Testis (tissue), 3 donors: ENCODE measurements around the gene PIGM. TPM values are rescaled to one million over a fixed set of nuclear protein-coding genes. Genes with fewer than 3 reads are reported as not detected.

Experiments
- DNase-seq: peaks from one replicate; pipeline ENCODE4 v3.0.0-alpha.2; 2019
- H3K27ac ChIP-seq, 2 donors: fragments of 200-600 bp; sonication (generic); one replicate each; pipeline ENCODE4 v1.5.1; 2019
- H3K27me3 ChIP-seq: fragments of 200-600 bp; sonication (generic); one replicate; pipeline ENCODE4 v1.5.1; 2019
- H3K36me3 ChIP-seq: fragments of 200-600 bp; sonication (generic); one replicate; pipeline ENCODE4 v1.5.1; 2017; ENCODE audit warnings: low read depth; ENCODE audit errors: missing control alignments
- H3K4me1 ChIP-seq: fragments of 200-600 bp; sonication (generic); one replicate; pipeline ENCODE4 v1.5.1; 2019
- H3K4me3 ChIP-seq, 2 donors: fragments of 200-600 bp; sonication (generic); one replicate each; pipeline ENCODE4 v1.5.1; 2017 to 2019
- H3K9me3 ChIP-seq: fragments of 200-600 bp; sonication (generic); one replicate; pipeline ENCODE4 v1.5.1; 2017
- CTCF ChIP-seq, 3 experiments: fragments of 450-650 bp in 2 of 3; fragments of 200-600 bp in 1 of 3; sonication (generic) in 1 of 3; IDR thresholded peaks; one replicate each; pipeline ENCODE4 v1.5.1; 2016 to 2019; ENCODE audit warnings: antibody characterized with exemption in 3 of 3, mild to moderate bottlenecking in 2 of 3, moderate library complexity in 1 of 3
- POLR2A ChIP-seq: fragments of 450-650 bp; IDR thresholded peaks from one replicate; pipeline ENCODE4 v1.6.1; 2017; ENCODE audit warnings: antibody characterized with exemption, mild to moderate bottlenecking, moderate library complexity
- WGBS, 2 donors: methylation state at CpG; one replicate each; pipeline ENCODE4 v1.1.5; 2018; 5-methylcytosine and 5-hydroxymethylcytosine counted together
- intact Hi-C: fragments of 100-400 bp; cut with DNase I; formaldehyde crosslinking; loops from one replicate; pipeline ENCODE4 v1.15.1; 2023; ENCODE audit warnings: low total_unique reads
- polyA plus RNA-seq: library from polyadenylated mRNA; stranded (reverse); fragments of 350-450 nt; fragmentation: Illumina TruSeq; extraction: RNeasy Lipid Tissue Mini Kit (QIAGEN cat#74804); gene quantifications from one replicate; pipeline ENCODE4 v1.2.3, GENCODE V29; 2014; ENCODE audit warnings: low read depth, low replicate concordance; ENCODE audit not compliant: insufficient read depth
- total RNA-seq, 2 donors: library from RNA; depleted of rRNA; stranded (reverse); fragments of >200 nt; gene quantifications; one replicate each; pipeline ENCODE4 v1.2.3, GENCODE V29; 2016

The PIGM gene
- total and polyA plus RNA-seq, 3 donors from 2014 or later: 5.1 to 9.1 (median 6.5) TPM

DNA sequence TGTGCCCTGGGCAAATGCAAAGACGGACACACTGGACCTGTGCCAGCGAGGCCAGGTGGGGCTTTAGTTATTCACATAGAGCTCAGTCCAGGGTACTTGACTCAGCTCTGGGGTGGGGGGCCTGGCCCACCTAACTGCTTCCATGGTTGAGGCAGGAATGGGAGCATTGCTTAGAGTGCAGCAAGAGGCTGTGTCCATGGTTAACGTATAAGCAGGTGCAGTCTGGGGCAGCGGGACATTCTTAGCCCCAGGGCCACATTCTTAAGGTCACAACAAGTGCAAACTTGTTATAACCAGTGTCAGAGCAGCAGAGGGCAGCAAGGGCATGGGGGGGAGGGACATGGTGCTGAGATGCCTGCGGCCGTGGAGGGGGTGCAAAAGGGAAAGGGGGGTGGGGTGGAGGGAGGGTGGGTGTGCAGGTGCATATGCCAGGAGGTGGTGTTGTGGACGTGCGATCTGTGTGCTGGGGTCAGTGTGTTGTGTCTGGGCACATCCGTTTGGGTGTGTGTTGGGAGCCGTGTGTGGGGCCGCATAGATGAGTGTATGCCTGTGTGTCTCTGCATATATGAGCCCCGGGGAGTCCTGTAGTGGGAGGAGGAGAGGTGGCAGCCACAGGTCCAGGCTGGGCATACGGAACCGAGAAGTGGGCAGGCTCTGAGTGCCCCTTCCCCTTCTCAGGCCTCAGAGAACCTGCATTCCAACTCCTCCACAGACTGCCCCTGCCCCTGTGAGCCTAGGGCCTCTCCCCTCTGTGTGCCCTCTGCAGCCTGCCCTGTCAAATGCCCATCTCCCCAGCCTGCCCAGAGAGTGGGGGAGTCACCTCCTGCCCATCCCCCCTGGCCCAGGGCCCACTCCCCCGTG lies 29.8 kb upstream of the PIGM start:
- Histone ChIP-seq H3K36me3 (no peaks in the 10 kb centered on the region), H3K4me1 (no peaks in the 10 kb centered on the region), H3K4me3 (no peak overlapping the region), H3K9me3 (no peaks in the 10 kb centered on the region), H3K27ac (no peak overlapping the region), H3K27me3 (no peaks in the 10 kb centered on the region)
- DNase-seq: no peak
- TF ChIP-seq POLR2A (no peak), CTCF (IDR thresholded peaks at IDR 0.05) (no peak)
- WGBS, 2 donors: 67 to 78% methylated on average over 7 to 15 of the region's 15 CpGs
- intact Hi-C loops: no loop called here

DNA sequence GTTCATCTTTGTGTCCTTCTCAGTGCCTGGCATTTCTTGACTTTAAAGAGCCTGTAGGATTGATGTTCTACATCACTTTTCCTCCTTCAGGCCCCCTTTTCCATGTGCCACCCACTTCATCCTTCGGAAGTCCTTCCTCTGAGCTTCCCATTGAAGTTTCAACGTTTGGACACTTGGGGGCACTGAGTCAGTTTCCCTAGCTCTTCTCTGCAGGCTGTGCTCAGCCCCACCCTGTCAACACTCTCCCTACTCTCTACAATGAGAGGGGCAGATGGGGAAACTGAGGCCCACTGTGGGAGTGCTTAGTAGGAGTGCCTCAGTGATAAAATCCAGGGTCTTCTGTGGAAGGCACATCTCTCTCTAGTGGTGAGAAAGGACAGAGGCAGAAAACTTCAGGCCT lies 26.3 kb upstream of the PIGM start:
- no peaks in the 10 kb centered on the region for H3K4me1 ChIP-seq
- TF ChIP-seq POLR2A (no peak), CTCF (IDR thresholded peaks at IDR 0.05) (peak in 1 of 3 experiments; percentile 7)
- H3K27me3 ChIP-seq: no peaks in the 10 kb centered on the region
- H3K27ac ChIP-seq: no peak overlapping the region
- no peak for DNase-seq
- intact Hi-C loops: no loop called here
- no peaks in the 10 kb centered on the region for H3K36me3 ChIP-seq
- 30 to 66% methylated on average over 2 of the region's 2 CpGs for WGBS, 2 donors
- no peak overlapping the region for H3K4me3 ChIP-seq
- H3K9me3 ChIP-seq: no peaks in the 10 kb centered on the region

DNA sequence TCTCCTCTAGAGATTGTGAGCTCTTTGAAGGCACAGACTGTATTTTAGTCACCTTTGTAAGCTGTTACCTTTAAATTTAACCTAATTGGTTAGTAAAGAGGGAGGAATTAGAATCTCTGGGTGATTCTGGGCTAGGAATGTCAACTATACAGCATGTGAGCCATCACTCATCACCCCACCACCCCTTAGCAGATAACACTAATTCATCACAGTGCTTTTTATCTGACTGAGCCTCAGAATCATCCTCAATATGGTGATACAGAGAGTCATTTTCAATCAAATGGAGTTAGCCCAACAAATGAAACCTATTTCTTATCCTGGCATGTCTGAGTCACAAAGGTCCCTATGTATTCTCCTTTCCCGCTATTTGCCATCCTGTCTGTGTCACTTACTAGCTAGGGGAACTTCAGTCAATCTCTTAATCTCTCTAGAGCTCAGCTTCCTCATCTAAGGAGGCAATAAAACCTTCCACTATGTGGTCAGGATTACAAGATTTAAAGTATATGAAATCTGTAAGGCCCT lies 24.9 kb upstream of the PIGM start:
- no peaks in the 10 kb centered on the region for H3K9me3 ChIP-seq
- no peaks in the 10 kb centered on the region for H3K27me3 ChIP-seq
- no peak for DNase-seq

DNA sequence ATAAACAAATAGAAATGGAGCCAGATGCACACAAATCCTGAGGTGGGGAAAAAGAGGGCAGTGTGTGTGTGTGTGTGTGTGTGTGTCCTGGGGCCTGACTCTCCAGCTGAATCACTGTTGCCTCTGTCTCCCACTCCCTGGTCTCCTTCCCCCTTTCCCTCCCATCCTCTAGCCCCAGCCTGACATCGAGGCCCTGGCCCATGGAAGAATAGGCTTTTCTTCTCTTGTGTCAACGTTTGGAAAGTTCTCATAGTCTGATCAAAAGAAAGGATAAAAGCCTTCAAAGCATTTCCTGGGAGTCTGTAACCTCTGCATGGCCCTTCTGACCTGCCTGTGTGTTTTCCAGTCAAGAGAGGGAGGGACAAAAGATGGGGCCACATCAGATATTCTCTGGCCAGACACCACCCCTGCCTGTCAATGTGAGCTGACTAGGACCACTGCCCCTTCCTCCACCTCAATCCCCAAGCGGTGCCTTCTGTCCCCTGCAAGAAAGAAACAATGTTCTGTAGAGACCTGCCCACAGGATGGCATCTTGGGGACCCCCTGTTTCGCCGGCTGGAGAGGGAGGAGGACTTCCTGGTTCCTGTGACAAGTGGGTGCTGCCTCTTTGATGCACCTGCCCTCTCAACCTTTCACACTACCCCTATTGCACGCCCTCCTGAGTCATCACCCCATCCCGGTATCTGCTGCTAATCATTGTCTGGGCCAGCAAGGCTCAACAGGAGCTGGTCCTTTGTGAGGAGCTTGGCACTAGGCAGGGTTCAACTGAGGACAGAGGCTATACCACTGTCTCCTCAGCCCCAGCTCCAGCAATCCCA lies 22.0 kb upstream of the PIGM start:
- Histone ChIP-seq H3K4me1 (no peaks in the 10 kb centered on the region), H3K27ac (no peak overlapping the region), H3K9me3 (no peaks in the 10 kb centered on the region), H3K27me3 (no peaks in the 10 kb centered on the region), H3K36me3 (no peaks in the 10 kb centered on the region), H3K4me3 (no peak overlapping the region)
- WGBS, 2 donors: 77% methylated on average over 7 of the region's 7 CpGs
- intact Hi-C loops: no loop called here
- DNase-seq: no peak
- TF ChIP-seq CTCF (IDR thresholded peaks at IDR 0.05): no peak
- no peak for TF ChIP-seq POLR2A

More for the DNA sequence above, 24.9 kb upstream of the PIGM start:
- Histone ChIP-seq H3K36me3 (no peaks in the 10 kb centered on the region), H3K27ac (no peak overlapping the region), H3K4me1 (no peaks in the 10 kb centered on the region), H3K4me3 (no peak overlapping the region)
- 64 to 72% methylated on average over 1 of the region's 1 CpG for WGBS, 2 donors
- TF ChIP-seq CTCF (IDR thresholded peaks at IDR 0.05) (no peak), POLR2A (no peak)
- intact Hi-C loops: no loop called here
